WERI-Rb-1 (cell line): ENCODE measurements around the gene TOMM22.

ENCODE experiments used
- DNase-seq: peaks from one replicate; pipeline ENCODE4 v3.0.0-alpha.2; 2020
- H3K27ac ChIP-seq: fragments of 250-450 bp; sonication (Bioruptor Pico); 2 replicates; pipeline ENCODE4 v1.5.1; 2020; ENCODE audit warnings: mild to moderate bottlenecking, moderate library complexity
- H3K27me3 ChIP-seq: fragments of 250-450 bp; sonication (Bioruptor Pico); 2 replicates; pipeline ENCODE4 v1.5.1; 2021; ENCODE audit warnings: mild to moderate bottlenecking, low read depth, moderate library complexity; ENCODE audit not compliant: insufficient read depth, severe bottlenecking
- H3K36me3 ChIP-seq: fragments of 250-450 bp; sonication (Bioruptor Pico); 2 replicates; pipeline ENCODE4 v1.5.1; 2020; ENCODE audit warnings: mild to moderate bottlenecking, moderate library complexity
- H3K4me3 ChIP-seq: 2 replicates; pipeline ENCODE4 v1.5.1; 2011; ENCODE audit warnings: low read depth, mild to moderate bottlenecking, control low read depth, low read length
- H3K9me3 ChIP-seq: fragments of 250-450 bp; sonication (Bioruptor Pico); 2 replicates; pipeline ENCODE4 v1.5.1; 2021; ENCODE audit warnings: mild to moderate bottlenecking, moderate library complexity; ENCODE audit not compliant: severe bottlenecking
- CTCF ChIP-seq: IDR thresholded peaks from 2 replicates; pipeline ENCODE4 v1.5.1; 2011; ENCODE audit warnings: low read depth, mild to moderate bottlenecking, control low read depth, inconsistent platforms, low read length

TOMM22 gene

GRCh38 chr22:38729946-38730345, 48.2 kb downstream of the TOMM22 start:
- no peak overlapping the region for H3K27ac ChIP-seq
- TF ChIP-seq CTCF, result no peak
- no peak for DNase-seq
- peaks cover 99% of the 10 kb centered on the region for H3K36me3 ChIP-seq
- H3K4me3 ChIP-seq, result no peak overlapping the region
- no peaks in the 10 kb centered on the region for H3K9me3 ChIP-seq
- no peaks in the 10 kb centered on the region for H3K27me3 ChIP-seq

- Histone ChIP-seq H3K27ac (no peak overlapping the region), H3K27me3 (no peaks in the 10 kb centered on the region), H3K9me3 (no peaks in the 10 kb centered on the region), H3K4me3 (no peak overlapping the region), H3K36me3 (peaks cover 98% of the 10 kb centered on the region)
- TF ChIP-seq CTCF, result no peak
- no peak for DNase-seq
Measured at GRCh38 chr22:38730411-38730871, 48.7 kb downstream of the TOMM22 start.

GRCh38 chr22:38731703-38732161, 50.0 kb downstream of the TOMM22 start:
- Histone ChIP-seq H3K27ac (peak overlapping the region; percentile 29; the same call in 1 of the 2 replicates), H3K36me3 (peaks cover 98% of the 10 kb centered on the region)

GRCh38 chr22:38732251-38732815, 50.6 kb downstream of the TOMM22 start:
- Histone ChIP-seq H3K36me3 (peaks cover 98% of the 10 kb centered on the region), H3K4me3 (no peak overlapping the region), H3K27ac (peak overlapping the region; percentile 29; the same call in 1 of the 2 replicates), H3K9me3 (no peaks in the 10 kb centered on the region), H3K27me3 (no peaks in the 10 kb centered on the region)
- DNase-seq, result no peak
- no peak for TF ChIP-seq CTCF

More at GRCh38 chr22:38731703-38732161, 50.0 kb downstream of the TOMM22 start:
- Histone ChIP-seq H3K27me3 (no peaks in the 10 kb centered on the region), H3K4me3 (no peak overlapping the region), H3K9me3 (no peaks in the 10 kb centered on the region)
- TF ChIP-seq CTCF, result no peak
- DNase-seq, result no peak

- peak; percentile 86 for TF ChIP-seq CTCF
- DNase-seq, result peak; percentile 63
- H3K4me3 ChIP-seq, result no peak overlapping the region
- peak overlapping the region; percentile 51; the same call in 1 of the 2 replicates for H3K27ac ChIP-seq
- H3K9me3 ChIP-seq, result no peaks in the 10 kb centered on the region
- peaks cover 98% of the 10 kb centered on the region for H3K36me3 ChIP-seq
- no peaks in the 10 kb centered on the region for H3K27me3 ChIP-seq
Measured at GRCh38 chr22:38733329-38733723, 51.6 kb downstream of the TOMM22 start.

- TF ChIP-seq CTCF, result no peak
- no peaks in the 10 kb centered on the region for H3K27me3 ChIP-seq
- H3K9me3 ChIP-seq, result no peaks in the 10 kb centered on the region
- no peak for DNase-seq
- peak overlapping the region; percentile 51 for H3K27ac ChIP-seq
- peaks cover 98% of the 10 kb centered on the region for H3K36me3 ChIP-seq
- no peak overlapping the region for H3K4me3 ChIP-seq
Measured at GRCh38 chr22:38733724-38734381, 52.1 kb downstream of the TOMM22 start.
